ENCODE data around the gene ADAMTS17. TPM values are rescaled to one million over a fixed set of nuclear protein-coding genes. Genes with fewer than 3 reads are reported as not detected.

Gene ADAMTS17
- total RNA-seq, 1 experiment from 2014 or later = 3.2 TPM

- Histone ChIP-seq H3K9me2 (ENCODE audit: insufficient read depth) (no peaks in the 10 kb centered on the region), H3K27me3 (ENCODE audit: insufficient read depth, low read depth) (no peaks in the 10 kb centered on the region), H3K4me2 (no peak overlapping the region), H3K9me3 (ENCODE audit: insufficient read depth, low read depth) (peaks cover 8% of the 10 kb centered on the region; the same call in 1 of the 2 replicates), H3K4me1 (replicated peaks; ENCODE audit: insufficient read depth) (peaks cover 10% of the 10 kb centered on the region), H3K36me3 (ENCODE audit: low read depth) (no peaks in the 10 kb centered on the region), H3K79me2 (ENCODE audit: low read depth) (no peaks in the 10 kb centered on the region), H3F3A (ENCODE audit: insufficient read depth, low read depth) (peaks cover 5% of the 10 kb centered on the region; the same call in 1 of the 2 replicates), H2AFZ (no peak overlapping the region), H4K20me1 (ENCODE audit: insufficient read depth) (no peaks in the 10 kb centered on the region), H3K27ac (no peak overlapping the region), H3K4me3 (no peak overlapping the region)
- ChIA-PET CTCF (no interaction called here), POLR2A (ENCODE audit: unreplicated experiment) (no interaction called here)
- TF ChIP-seq EZH2 (IDR thresholded peaks at IDR 0.05; ENCODE audit: low read depth) (no peak), CTCF (conservative IDR thresholded peaks at IDR 0.05) (no peak)
- no TSS peak for BruUV-seq (replicated peaks)
- intact Hi-C loops (cut with micrococcal nuclease; ENCODE audit: unreplicated experiment) = no loop called here
- no peak for DNase-seq
Observed at GRCh38 chr15:100029868-100030479, 311.8 kb downstream of the ADAMTS17 start.

- Histone ChIP-seq H3K79me2 (ENCODE audit: low read depth) (no peaks in the 10 kb centered on the region), H3K27ac (no peak overlapping the region), H2AFZ (no peak overlapping the region), H3F3A (ENCODE audit: insufficient read depth, low read depth) (peaks cover 5% of the 10 kb centered on the region; the same call in 1 of the 2 replicates), H3K4me1 (replicated peaks; ENCODE audit: insufficient read depth) (peaks cover 10% of the 10 kb centered on the region), H3K9me3 (ENCODE audit: insufficient read depth, low read depth) (peaks cover 8% of the 10 kb centered on the region; the same call in 1 of the 2 replicates), H3K36me3 (ENCODE audit: low read depth) (no peaks in the 10 kb centered on the region), H3K9me2 (ENCODE audit: insufficient read depth) (no peaks in the 10 kb centered on the region), H4K20me1 (ENCODE audit: insufficient read depth) (no peaks in the 10 kb centered on the region), H3K4me3 (no peak overlapping the region), H3K4me2 (no peak overlapping the region), H3K27me3 (ENCODE audit: insufficient read depth, low read depth) (no peaks in the 10 kb centered on the region)
- intact Hi-C loops (cut with micrococcal nuclease; ENCODE audit: unreplicated experiment) = no loop called here
- ChIA-PET CTCF (no interaction called here), POLR2A (ENCODE audit: unreplicated experiment) (no interaction called here)
- TF ChIP-seq CTCF (conservative IDR thresholded peaks at IDR 0.05) (no peak), EZH2 (IDR thresholded peaks at IDR 0.05; ENCODE audit: low read depth) (no peak)
- no peak for DNase-seq
- no TSS peak for BruUV-seq (replicated peaks)
Observed at GRCh38 chr15:100029045-100029444, 312.7 kb downstream of the ADAMTS17 start.

- Histone ChIP-seq H2AFZ (no peak overlapping the region), H3F3A (ENCODE audit: insufficient read depth, low read depth) (no peaks in the 10 kb centered on the region), H4K20me1 (ENCODE audit: insufficient read depth) (no peaks in the 10 kb centered on the region), H3K36me3 (ENCODE audit: low read depth) (no peaks in the 10 kb centered on the region), H3K79me2 (ENCODE audit: low read depth) (no peaks in the 10 kb centered on the region), H3K27ac (no peak overlapping the region), H3K27me3 (ENCODE audit: insufficient read depth, low read depth) (no peaks in the 10 kb centered on the region), H3K4me3 (no peak overlapping the region), H3K9me2 (ENCODE audit: insufficient read depth) (no peaks in the 10 kb centered on the region), H3K4me2 (no peak overlapping the region), H3K4me1 (replicated peaks; ENCODE audit: insufficient read depth) (peaks cover 2% of the 10 kb centered on the region; the same call in 1 of the 2 replicates), H3K9me3 (ENCODE audit: insufficient read depth, low read depth) (peaks cover 8% of the 10 kb centered on the region; the same call in 1 of the 2 replicates)
- ChIA-PET POLR2A (ENCODE audit: unreplicated experiment) (no interaction called here), CTCF (no interaction called here)
- BruUV-seq (replicated peaks) = no TSS peak
- no peak for DNase-seq
- intact Hi-C loops (cut with micrococcal nuclease; ENCODE audit: unreplicated experiment) = no loop called here
- TF ChIP-seq CTCF (conservative IDR thresholded peaks at IDR 0.05) (no peak), EZH2 (IDR thresholded peaks at IDR 0.05; ENCODE audit: low read depth) (no peak)
Observed at GRCh38 chr15:100026041-100026440, 315.7 kb downstream of the ADAMTS17 start.
